ENCODE data around the gene KIAA0930.

KIAA0930 gene

GRCh38 chr22:45198463-45198795, 42.3 kb downstream of the KIAA0930 start:
- no peak for TF ChIP-seq CTCF (IDR thresholded peaks at IDR 0.05; ENCODE audit: borderline replicate concordance, insufficient read depth, low read depth, low read length)
- H3K4me3 ChIP-seq (ENCODE audit: low read depth, low read length) = no peak overlapping the region

GRCh38 chr22:45197606-45198462, 42.9 kb downstream of the KIAA0930 start:
- TF ChIP-seq CTCF (IDR thresholded peaks at IDR 0.05; ENCODE audit: borderline replicate concordance, insufficient read depth, low read depth, low read length) = no peak
- no peak overlapping the region for H3K4me3 ChIP-seq (ENCODE audit: low read depth, low read length)

- no peak overlapping the region for H3K4me3 ChIP-seq (ENCODE audit: low read depth, low read length)
- TF ChIP-seq CTCF (IDR thresholded peaks at IDR 0.05; ENCODE audit: borderline replicate concordance, insufficient read depth, low read depth, low read length) = no peak
Observed at GRCh38 chr22:45196926-45197605, 43.6 kb downstream of the KIAA0930 start.

- TF ChIP-seq CTCF (IDR thresholded peaks at IDR 0.05; ENCODE audit: borderline replicate concordance, insufficient read depth, low read depth, low read length) = no peak
- no peak overlapping the region for H3K4me3 ChIP-seq (ENCODE audit: low read depth, low read length)
Observed at GRCh38 chr22:45196308-45196707, 44.4 kb downstream of the KIAA0930 start.

- no peak for TF ChIP-seq CTCF (IDR thresholded peaks at IDR 0.05; ENCODE audit: borderline replicate concordance, insufficient read depth, low read depth, low read length)
- H3K4me3 ChIP-seq (ENCODE audit: low read depth, low read length) = no peak overlapping the region
Observed at GRCh38 chr22:45195616-45196015, 45.1 kb downstream of the KIAA0930 start.

GRCh38 chr22:45194686-45195085, 46.0 kb downstream of the KIAA0930 start:
- TF ChIP-seq CTCF (IDR thresholded peaks at IDR 0.05; ENCODE audit: borderline replicate concordance, insufficient read depth, low read depth, low read length) = no peak
- no peak overlapping the region for H3K4me3 ChIP-seq (ENCODE audit: low read depth, low read length)

Data from GM12875 (cell line).